ENCODE results near the gene ALPL. TPM values are rescaled to one million over a fixed set of nuclear protein-coding genes. Genes with fewer than 3 reads are reported as not detected.
"Not testable (repeated sequence)": the region's sequence is repeated elsewhere in the genome, so short reads cannot be mapped to it uniquely, and the experiment has no call there.

The ALPL gene
- total RNA-seq, 1 donor from 2014 or later = 1.4 TPM

DNA sequence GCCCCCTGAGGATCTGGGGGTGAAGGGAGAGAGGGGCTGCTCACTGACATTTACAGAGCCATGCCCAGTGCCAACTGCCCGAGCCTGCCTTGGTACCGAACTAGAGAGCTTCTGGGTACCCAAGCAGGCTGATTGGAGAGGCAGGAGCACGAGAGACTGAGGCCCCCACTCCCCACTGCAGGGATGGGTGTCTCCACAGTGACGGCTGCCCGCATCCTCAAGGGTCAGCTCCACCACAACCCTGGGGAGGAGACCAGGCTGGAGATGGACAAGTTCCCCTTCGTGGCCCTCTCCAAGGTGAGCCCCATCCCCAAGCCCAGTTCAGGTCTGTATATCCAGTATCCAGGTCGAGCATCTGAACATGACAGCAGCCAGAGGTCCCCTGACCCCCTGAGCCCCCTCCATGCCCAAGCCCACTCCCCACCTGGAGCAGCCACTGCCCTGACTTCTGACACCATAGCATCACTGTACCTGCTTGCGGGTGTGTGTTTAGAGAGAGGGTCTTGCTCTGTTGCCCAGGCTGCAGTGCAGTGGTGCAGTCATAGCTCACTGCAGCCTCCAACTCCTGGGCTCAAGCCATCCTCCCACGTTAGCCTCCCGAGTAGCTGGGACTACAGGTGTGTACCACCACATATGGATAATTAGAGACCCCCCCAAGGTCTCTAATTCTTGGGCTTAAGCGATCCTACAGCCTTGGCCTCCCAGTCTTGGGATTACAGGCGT is 51.9 kb downstream of the ALPL start:
- no peak for DNase-seq

DNA sequence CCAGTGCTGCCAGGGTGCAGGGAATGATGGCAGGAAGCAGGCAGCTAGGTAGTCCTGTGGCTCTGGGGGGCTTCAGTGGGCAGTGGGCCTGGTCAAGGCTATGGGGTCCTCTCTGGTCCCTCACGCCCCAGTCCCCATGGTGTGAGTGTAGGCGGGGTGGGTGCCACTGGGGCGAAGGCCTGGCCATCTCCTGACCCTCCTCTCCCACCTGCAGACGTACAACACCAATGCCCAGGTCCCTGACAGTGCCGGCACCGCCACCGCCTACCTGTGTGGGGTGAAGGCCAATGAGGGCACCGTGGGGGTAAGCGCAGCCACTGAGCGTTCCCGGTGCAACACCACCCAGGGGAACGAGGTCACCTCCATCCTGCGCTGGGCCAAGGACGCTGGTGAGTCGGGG is 53.7 kb downstream of the ALPL start:
- no peak for DNase-seq

DNA sequence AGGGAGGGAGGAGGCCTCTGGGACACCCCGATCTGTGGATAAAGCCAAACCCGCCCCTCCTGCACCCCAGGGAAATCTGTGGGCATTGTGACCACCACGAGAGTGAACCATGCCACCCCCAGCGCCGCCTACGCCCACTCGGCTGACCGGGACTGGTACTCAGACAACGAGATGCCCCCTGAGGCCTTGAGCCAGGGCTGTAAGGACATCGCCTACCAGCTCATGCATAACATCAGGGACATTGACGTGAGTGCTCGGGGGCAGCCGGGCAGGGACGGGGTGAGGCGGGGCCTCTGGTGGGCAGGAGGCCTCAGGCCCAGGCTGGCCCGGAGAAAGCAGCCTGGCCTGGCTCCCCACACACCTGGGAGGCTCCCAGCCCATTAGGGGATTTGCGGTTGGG is 54.7 kb downstream of the ALPL start:
- no peak for DNase-seq

DNA sequence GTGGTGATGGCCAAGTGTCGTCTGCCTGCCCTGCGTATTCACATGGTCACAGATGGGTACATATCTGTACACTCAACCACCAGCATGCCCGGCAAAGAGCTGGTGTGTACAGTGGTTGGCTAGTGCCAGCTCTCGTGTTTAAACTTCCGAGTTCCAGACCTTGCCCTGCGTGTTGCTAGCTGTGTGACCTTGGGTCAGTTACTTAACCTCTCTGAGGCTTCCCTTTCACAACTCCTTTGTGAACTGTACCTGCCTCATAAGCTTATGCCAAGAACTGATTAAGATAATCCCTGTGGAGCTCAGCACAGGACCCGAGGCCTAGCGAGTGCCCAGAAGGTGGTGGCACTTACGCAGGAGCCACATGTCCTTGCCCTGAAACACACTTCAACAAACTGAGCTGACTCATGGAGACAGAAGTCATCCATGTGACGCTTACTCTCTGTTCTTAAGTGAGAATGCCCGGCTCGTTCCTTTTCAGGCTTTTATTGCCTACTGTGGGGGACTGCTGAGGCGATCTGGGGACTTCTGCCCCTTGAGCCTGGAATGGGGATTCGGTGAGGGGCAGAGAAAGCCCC is 55.4 kb downstream of the ALPL start:
- no peak for DNase-seq

DNA sequence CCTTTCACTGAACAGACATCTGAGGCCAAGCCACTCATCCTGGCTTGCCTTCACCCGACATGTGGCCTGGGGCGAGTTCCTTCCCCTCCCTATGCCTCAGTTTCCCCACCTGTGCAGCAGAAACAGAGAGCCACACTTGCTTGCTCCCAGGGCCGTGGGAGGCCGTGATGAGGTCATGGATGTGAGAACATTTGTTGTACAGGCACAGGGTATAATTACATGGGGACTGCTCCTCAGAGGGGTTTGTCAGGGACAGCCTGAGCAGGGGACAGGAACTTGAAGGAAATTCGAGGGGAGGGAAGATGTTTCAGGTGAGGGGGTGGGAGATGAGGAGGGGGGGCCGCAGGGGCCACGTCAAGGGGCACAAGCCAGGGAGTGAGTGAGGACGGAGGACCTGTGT is 56.1 kb downstream of the ALPL start:
- no peak for DNase-seq

DNA sequence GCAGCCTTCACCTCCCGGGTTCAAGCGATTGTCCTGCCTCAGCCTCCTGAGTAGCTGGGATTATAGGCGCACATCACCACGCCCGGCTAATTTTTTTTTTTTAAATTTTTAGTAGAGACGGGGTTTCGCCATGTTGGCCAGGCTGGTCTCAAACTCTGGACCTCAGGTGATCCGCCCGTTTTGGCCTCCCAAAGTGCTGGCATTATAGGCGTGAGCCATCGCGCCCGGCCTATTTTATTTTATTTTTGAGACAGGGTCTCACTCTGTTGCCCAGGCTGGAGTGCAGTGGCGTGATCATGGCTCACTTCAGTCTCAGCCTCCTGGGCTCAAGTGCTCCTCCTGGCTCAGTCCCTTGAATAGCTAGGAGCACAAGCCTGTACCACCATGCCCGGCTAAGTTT is 57.1 kb downstream of the ALPL start:
- DNase-seq = not testable (repeated sequence)

DNA sequence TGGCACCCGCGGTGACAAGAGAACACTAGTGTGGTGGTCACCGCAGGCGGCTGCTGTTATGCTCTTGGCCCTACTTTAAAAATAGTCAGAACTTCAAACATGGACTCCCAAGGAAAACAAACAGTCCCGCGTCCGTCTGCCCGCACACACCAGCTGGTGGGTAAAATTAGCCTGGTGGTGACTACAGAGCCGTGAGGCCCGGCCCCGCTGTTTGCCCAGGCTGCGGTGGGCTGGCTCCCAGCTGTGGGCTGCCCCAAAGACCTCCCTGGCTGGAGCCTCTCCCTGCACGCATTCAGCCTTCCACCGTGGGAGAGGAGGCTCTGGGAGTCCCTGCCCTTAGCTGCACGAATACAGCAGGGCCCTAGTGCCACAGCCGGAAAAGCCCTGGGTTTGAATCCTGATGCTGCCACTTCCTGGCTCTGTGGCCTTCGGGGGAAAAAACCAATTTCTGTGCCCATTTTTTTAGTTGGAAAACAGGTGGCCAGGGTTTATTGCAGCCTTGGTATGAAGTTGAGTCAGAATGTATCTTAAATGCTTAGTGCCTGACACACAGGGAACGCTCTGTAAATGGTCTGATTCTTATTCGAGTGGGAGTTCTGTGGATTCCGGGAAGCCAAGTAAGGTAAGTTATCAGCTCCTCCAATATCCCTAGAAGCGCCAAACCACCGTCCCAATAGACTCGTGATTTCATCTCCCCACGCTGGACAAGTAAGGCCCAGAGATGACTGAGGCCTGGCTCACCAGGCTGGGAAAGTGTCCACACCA is 58.2 kb downstream of the ALPL start:
- no peak for DNase-seq

DNA sequence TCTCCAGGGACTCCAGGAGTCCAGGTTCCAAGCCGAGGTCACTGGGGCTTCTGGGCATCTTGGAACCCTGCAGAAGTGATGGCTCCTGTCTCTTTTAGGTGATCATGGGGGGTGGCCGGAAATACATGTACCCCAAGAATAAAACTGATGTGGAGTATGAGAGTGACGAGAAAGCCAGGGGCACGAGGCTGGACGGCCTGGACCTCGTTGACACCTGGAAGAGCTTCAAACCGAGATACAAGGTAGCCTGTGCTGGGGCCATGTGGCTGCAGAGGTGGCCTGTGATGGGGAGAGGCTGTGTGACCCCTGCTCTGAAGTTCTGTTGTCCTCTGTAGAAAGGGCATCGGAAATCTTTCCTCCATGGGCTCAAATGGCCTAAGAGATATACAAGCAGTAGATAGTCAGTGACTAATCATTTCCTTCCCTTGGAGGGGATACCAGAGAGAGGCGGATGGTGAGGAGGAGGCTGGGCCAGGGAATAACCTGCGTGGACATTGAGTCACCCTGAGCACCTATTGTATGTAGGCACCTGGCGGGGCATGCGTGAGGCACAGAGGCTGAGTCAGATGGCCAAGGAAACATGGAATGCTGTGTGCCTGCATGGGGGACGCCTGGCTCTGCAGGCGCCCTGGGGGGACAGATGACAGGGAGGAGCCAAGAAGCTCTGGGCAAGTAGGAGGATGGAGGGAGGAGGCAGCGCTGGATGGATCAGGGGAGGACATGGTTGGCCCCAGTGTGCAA is 59.0 kb downstream of the ALPL start:
- no peak for DNase-seq

DNA sequence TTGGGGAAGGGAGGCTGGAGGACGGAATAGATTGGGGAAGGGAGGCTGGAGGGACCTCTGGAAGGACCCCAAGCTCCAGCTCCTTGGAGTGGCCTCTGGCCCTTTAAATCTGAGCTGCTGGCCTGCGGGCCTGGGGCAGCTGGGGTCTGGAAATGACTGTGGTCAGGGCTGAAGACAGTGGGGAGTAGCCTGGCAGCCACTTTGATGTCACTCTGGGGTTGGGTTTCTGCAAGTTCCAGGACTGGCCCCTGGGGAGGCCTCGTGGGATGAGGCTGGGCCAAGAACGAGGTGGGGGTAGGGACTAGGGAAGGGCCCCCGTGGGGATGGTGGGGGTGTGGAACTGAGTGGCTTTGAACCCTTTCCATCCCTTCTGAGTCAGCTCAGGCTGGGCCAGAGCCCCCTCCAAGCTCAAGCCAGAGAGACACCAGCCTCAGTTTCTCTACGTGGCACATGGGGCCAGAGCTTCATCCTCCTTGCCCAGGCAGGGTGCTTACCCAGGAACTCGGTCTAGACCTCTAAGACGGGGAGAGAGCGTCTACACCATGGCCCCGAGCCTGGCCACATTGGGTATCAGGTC is 59.7 kb downstream of the ALPL start:
- DNase-seq = no peak

DNA sequence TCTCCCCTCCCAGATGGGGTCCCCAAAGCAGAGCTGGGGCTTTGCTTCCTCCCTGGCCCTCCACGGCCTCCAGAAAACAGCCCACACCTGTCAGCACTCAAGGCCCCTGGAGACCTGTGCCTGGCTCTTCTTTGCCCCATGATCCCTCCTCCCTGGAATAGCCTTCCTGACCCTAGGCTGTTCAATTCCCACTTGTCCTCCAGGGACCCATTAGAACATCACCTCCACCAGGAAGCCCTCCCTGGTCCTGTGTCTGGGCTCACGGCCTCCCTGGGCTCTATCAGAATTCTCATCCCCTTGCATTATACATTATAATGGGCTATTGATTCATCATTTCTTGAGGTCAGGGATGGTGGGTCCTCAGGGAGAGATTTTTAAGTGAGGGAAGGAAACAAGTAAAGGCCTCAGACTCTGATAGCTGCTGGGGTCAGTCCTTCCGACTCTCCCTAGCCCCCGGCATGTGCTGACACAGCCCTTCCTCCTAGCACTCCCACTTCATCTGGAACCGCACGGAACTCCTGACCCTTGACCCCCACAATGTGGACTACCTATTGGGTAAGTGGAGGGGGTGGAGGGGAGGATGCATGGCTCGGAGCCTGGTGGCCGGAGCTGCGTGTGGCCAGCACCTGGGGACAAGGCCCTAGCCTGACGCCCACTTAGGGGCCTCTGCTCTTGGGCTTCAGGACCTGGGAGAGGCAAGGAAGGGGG is 60.8 kb downstream of the ALPL start:
- DNase-seq = no peak

DNA sequence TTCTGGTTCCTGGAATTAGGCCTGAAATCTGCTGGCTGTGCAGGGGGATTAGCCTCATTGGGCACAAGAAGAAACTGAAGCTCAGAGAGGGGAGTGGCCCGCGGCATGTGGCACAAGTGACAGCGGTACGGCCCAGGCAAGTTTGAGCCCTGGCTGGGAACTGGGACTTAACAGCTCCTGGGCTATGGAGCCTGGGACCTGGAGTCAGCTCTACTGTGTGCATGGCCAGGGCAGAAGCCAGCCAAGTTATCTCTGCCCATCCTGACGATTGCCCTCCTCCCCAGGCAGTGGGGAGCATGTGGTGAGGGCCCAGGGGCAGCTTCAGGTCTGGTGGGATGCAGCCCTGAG is 61.3 kb downstream of the ALPL start:
- no peak for DNase-seq

DNA sequence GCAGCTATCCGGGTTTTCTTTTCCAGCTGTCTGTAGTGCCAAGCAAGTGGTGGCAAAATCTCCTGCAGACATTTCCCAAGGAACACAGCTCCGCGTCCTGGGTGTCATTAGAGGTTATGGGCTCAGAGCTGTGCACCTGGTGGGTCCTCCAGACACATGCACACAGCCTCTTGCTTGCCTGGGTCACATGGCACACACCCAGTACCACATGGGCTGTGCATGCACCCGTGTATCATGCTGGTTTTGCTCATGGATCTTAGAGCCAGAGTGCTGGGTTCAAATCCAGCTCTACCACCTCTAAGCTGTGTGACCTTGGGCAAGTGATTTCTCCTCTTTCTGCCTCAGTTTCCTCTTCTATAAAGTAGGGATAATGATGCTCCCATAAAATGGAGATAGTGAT is 61.7 kb downstream of the ALPL start:
- no peak for DNase-seq

DNA sequence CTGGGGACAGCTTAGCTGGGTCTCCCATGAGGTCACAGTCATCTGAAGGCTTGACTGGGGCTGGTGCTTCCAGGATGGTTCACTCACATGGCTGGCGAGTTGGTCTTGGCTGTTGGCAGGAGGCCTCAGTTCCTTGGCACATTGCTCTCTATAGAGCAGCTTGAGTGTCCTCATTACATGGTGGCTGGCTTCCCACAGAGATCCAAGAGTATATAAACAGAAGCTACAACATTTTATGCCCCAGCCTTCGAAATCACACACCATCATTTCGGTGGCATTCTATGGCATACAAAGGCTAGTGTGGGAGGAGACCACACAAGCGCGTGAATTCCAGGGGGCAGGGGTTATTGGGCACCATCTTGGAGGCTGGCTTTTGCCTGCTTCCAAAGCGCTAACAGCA is 63.0 kb downstream of the ALPL start:
- DNase-seq = no peak

DNA sequence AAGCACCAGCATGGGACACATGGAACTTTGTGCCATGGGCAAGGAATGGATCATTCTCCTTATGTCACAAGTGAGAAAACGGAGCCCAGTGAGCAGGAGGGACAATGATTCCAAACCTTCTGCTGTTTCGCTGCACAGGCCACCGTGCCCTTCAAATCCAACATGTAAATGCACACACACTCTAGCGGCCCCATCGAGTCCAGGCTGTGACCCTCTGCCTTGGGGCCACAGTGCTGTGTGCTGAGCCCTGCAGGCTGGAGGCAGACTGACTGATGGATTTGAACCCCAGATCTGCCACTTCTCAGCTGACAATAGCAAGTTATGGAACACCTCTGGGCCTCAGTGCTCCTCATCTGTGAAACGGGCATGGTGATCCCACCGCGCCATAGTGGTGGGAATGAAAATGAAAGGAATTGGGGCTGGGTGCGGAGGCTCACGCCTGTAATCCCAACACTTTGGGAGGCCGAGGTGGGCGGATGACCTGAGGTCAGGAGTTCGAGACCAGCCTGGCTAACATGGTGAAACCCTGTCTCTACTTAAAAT is 63.6 kb downstream of the ALPL start:
- no peak for DNase-seq

DNA sequence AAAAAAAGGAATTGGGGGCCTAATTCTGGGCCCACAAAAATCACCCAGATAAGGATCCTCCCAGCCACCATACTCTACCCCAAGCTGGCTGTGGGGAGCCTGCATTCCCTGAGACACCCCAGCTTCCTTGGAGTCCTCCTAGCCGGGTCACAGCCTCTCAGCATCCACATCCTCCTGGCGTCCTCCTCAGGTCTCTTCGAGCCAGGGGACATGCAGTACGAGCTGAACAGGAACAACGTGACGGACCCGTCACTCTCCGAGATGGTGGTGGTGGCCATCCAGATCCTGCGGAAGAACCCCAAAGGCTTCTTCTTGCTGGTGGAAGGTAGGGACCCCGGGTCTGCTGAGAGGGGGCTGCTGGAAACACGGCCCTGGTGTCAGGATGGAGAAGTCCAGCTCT is 64.3 kb downstream of the ALPL start:
- DNase-seq = no peak

DNA sequence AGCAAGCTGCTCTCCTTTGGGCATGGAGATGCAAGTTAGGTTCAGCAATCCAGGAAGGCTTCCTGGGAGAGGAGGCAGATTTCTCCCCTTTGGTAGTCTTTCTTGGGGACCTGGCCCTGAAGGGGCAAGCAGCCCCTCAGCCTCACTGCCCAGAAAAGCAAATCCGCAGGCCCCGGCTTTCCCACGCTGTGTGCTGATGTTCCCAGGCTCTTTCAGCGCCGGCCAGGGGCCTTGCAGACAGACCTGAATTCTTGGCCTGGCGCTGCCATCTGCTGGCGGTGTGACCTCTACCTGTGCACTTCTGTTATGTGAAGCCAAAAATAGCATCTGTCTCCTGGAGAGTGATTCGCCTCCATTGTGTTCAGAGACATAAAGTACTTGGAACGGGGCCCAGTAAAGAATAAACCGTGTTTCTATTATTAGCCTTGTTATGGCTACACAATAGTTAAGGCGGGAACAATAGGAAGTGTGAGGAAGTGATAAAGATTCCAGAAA is 64.8 kb downstream of the ALPL start:
- no peak for DNase-seq

DNA sequence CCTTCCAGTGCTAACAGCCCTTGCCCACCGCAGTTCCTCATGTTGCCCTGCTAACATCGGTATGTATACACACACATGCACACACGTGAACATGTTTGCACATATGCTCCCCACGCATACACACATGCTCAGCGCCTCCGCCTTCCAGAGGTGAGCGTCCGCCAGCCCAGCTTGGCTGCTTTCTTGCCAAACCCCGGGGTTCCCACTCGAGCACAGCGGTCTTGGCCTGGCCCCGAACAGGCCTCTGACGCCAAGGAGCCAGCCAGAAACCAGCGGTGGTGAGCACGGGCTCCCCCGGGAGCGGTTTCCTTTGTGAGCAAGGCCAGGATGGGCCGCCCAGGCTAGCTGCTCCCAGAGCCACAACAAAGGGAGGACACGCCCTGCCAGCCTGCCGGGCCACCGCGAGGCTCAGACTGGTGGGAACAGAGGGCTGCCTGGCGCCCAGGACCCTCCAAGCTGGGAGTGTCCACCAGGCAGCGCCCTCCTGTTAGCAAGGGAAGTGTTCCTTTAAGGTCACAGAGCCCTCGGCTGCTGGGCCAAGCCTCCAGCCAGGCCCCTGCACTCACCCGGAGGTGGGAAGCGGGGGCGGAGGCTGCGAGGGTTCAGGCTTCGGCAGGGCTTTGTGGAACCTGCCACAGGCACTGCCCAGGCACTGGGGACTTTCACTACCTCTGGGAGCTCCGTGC is 65.4 kb downstream of the ALPL start:
- no peak for DNase-seq

DNA sequence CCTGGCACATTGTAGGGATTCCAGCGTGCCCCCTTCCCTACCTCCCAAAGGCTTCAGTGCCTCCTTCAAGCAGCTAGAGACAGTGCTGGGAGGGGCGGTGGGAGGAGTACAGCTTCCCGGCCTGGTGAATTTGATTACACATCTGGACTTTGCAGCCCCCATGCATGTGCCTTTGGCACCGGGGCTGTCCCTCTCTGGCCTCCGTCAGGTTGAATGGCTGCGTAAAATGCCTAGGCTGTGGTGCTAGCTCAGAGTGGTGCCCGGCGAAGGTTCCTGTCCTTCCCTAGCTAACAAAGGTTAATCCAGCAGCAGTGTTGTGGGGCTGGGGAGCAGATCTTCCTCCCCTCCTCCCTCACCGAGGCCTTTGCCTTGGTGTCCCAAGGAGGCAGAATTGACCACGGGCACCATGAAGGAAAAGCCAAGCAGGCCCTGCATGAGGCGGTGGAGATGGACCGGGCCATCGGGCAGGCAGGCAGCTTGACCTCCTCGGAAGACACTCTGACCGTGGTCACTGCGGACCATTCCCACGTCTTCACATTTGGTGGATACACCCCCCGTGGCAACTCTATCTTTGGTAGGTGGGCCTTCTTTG is 66.2 kb downstream of the ALPL start:
- DNase-seq = no peak

DNA sequence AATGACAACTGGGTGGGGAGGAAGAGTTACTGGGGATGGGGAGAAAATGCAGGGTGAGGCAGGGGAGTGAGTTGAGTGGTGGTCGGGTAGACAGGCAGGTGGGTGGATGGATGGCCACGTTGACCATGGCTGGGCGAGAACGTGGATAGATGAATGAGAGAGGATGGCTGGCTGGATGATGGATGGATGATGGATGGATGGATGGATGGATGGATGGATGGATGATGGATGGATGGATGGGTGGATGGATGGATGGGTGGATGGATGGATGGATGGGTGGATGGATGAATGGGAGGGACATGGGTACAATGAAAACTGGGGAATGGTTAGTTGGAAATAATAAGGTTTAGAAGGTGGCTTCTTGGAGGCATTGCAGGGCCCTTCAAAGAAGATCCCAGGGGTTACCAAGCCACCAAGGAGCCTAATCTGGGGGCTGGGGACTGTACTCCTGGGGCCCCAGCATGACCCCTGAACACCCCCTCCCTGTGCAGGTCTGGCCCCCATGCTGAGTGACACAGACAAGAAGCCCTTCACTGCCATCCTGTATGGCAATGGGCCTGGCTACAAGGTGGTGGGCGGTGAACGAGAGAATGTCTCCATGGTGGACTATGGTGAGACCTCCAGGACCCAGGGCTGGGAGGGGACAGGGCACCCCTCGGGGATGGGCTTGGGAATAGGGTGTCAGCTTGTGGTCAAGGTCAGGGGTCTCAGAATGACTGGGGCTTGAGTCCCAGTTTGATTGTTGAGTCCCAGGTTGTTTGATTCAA is 67.0 kb downstream of the ALPL start:
- no peak for DNase-seq

DNA sequence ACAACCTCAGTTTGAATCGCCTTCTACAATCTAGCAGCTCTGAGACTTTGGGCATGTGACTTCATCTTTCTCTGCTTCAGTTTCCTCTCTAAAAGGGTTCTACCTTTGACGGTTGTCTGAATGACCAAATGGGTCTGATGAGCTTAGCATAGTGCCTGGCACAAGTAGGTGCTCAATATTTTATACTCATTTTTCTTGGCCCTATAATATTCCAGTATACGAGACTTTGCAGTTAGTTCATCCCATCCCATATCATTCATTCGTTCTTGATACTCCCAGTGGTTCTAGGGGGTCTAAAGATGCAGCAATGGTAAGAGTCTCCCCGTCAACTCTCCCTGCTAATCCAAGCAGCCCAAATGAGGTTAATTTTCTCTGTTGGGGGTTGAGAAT is 67.6 kb downstream of the ALPL start:
- no peak for DNase-seq

All from occipital lobe (tissue), 2 donors.